Adipocyte (in vitro differentiated cells): ENCODE measurements around the gene FAM131A.

Experiments used
- DNase-seq: peaks from one replicate; pipeline ENCODE4 v3.0.0-alpha.2; 2015; ENCODE audit warnings: low read depth
- H3K27me3 ChIP-seq: replicated peaks from 2 replicates; pipeline ENCODE4 v1.7.0; 2013; ENCODE audit warnings: mild to moderate bottlenecking, low read length, moderate library complexity; ENCODE audit not compliant: control insufficient read depth, insufficient read depth
- H3K36me3 ChIP-seq: 2 replicates; pipeline ENCODE4 v1.7.0; 2013; ENCODE audit warnings: low read length, mild to moderate bottlenecking, moderate library complexity; ENCODE audit not compliant: control insufficient read depth, insufficient read depth, severe bottlenecking
- H3K4me1 ChIP-seq: 2 replicates; pipeline ENCODE4 v1.7.0; 2013; ENCODE audit warnings: mild to moderate bottlenecking, low read length, moderate library complexity; ENCODE audit not compliant: control insufficient read depth, insufficient read depth
- H3K4me3 ChIP-seq: 2 replicates; pipeline ENCODE4 v1.7.0; 2013; ENCODE audit warnings: mild to moderate bottlenecking, low read length, moderate library complexity
- H3K9ac ChIP-seq: 2 replicates; pipeline ENCODE4 v1.7.0; 2013; ENCODE audit warnings: mild to moderate bottlenecking, low read length, moderate library complexity
- H3K9me3 ChIP-seq: 2 replicates; pipeline ENCODE4 v1.7.0; 2013; ENCODE audit warnings: mild to moderate bottlenecking, low read length, moderate library complexity; ENCODE audit not compliant: control insufficient read depth

The FAM131A gene

DNA sequence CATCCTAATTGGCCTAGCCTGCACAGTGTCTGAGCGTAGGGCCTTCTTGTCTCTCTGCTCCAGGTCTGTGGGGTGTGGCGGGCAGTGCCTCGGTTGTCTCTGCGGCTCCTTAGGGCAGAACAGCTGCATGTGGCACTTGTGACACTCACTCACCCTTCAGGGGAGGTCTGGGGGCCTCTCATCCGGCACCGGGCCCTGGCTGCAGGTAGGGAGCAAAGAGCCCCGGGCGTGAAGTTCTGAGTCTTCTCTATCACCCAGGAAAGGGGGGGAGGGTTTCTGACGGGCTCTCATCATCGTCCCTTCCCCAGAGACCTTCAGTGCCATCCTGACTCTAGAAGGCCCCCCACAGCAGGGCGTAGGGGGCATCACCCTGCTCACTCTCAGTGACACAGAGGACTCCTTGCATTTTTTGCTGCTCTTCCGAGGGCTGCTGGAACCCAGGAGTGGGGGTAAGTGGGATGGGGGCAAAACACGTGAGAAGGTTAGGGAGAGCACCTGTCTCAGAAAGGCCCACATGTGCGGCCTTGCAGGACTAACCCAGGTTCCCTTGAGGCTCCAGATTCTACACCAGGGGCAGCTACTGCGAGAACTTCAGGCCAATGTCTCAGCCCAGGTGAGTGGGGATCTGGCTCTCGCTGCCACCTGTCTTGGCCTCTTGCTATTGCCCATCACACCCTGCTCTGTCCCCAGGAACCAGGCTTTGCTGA is 45.1 kb downstream of the FAM131A start:
- Histone ChIP-seq H3K9me3 (no peaks in the 10 kb centered on the region), H3K36me3 (no peaks in the 10 kb centered on the region), H3K4me3 (no peak overlapping the region), H3K9ac (no peak overlapping the region), H3K4me1 (peaks cover 7% of the 10 kb centered on the region), H3K27me3 (peaks cover 25% of the 10 kb centered on the region)
- no peak for DNase-seq

DNA sequence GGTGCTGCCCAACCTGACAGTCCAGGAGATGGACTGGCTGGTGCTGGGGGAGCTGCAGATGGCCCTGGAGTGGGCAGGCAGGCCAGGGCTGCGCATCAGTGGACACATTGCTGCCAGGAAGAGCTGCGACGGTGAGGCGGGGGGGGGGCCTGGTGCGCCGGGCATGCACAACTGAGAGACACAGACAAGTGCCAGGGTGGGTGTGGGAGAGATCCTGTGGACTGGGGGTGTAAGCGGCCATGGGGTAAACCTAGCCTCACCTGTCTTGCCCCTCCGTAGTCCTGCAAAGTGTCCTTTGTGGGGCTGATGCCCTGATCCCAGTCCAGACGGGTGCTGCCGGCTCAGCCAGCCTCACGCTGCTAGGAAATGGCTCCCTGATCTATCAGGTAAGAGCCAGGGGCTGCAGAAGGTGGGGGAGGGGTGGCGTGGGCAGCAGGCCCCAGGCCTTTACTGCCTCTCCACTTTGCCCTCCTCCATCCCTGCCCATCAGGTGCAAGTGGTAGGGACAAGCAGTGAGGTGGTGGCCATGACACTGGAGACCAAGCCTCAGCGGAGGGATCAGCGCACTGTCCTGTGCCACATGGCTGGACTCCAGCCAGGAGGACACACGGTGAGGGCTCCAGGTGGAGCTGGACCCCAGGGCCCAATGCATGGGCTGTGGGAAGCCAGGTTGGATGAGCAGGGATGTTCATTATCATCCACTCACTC is 45.8 kb downstream of the FAM131A start:
- H3K9ac ChIP-seq = no peak overlapping the region
- no peak overlapping the region for H3K4me3 ChIP-seq
- no peak for DNase-seq
- H3K27me3 ChIP-seq = peaks cover 20% of the 10 kb centered on the region
- H3K4me1 ChIP-seq = no peaks in the 10 kb centered on the region
- H3K36me3 ChIP-seq = no peaks in the 10 kb centered on the region
- H3K9me3 ChIP-seq = no peaks in the 10 kb centered on the region

DNA sequence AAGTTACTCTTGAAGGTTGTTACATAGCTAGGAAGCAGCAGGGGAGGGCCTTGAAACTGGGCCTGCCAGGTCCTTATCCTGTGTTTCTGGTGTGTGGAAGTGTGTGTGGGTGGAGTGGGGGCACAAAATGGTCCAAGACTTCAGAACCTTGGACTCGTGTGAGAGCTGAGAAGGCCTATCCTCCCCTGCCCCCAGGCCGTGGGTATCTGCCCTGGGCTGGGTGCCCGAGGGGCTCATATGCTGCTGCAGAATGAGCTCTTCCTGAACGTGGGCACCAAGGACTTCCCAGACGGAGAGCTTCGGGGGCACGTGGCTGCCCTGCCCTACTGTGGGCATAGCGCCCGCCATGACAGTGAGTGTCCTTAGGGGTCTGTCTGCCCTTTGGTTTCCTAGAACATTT is 46.9 kb downstream of the FAM131A start:
- H3K4me3 ChIP-seq = no peak overlapping the region
- H3K9ac ChIP-seq = no peak overlapping the region
- no peaks in the 10 kb centered on the region for H3K4me1 ChIP-seq
- no peak for DNase-seq
- no peaks in the 10 kb centered on the region for H3K36me3 ChIP-seq
- H3K27me3 ChIP-seq = peaks cover 16% of the 10 kb centered on the region
- no peaks in the 10 kb centered on the region for H3K9me3 ChIP-seq

DNA sequence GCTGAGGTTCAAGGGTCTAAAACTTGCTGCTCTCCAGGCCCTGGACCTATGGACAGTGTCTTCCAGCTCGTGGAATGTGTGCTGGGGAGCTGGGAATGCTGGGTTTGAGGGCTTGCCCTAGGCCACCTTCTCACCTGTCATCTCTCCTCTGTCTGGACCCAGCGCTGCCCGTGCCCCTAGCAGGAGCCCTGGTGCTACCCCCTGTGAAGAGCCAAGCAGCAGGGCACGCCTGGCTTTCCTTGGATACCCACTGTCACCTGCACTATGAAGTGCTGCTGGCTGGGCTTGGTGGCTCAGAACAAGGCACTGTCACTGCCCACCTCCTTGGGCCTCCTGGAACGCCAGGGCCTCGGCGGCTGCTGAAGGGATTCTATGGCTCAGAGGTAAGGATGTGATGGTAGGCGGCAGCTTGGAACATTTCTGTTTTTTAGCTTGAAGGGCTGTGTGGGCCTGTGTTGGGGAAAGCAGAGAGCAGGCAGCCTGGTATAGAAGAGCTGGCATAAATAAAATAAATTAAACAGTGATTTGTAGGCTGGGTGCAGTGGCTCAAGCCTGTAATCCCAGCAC is 47.5 kb downstream of the FAM131A start:
- Histone ChIP-seq H3K27me3 (peaks cover 16% of the 10 kb centered on the region), H3K9ac (no peak overlapping the region), H3K9me3 (no peaks in the 10 kb centered on the region), H3K4me1 (no peaks in the 10 kb centered on the region), H3K36me3 (no peaks in the 10 kb centered on the region), H3K4me3 (no peak overlapping the region)
- no peak for DNase-seq

DNA sequence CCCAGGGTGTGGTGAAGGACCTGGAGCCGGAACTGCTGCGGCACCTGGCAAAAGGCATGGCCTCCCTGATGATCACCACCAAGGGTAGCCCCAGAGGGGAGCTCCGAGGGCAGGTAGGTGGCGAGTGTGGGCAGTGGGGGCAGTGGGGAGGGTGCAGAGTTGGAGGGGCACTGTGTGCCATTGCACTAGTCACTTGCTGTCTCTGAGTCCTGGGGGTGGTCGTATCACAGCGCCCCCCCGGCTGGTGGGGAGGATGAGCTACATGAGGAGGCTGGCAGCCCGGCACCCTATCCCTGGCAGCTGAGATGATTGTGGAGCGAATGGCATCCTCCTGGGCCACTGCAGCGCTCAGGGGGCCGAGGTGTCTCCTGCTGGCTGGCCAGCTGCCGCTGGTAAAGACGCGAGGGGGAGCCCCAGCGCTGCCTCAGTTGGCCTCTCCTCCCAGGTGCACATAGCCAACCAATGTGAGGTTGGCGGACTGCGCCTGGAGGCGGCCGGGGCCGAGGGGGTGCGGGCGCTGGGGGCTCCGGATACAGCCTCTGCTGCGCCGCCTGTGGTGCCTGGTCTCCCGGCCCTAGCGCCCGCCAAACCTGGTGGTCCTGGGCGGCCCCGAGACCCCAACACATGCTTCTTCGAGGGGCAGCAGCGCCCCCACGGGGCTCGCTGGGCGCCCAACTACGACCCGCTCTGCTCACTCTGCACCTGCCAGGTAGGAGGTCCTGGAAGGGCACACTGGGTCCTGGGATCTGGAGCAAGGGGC is 48.8 kb downstream of the FAM131A start:
- peaks cover 9% of the 10 kb centered on the region for H3K27me3 ChIP-seq

DNA sequence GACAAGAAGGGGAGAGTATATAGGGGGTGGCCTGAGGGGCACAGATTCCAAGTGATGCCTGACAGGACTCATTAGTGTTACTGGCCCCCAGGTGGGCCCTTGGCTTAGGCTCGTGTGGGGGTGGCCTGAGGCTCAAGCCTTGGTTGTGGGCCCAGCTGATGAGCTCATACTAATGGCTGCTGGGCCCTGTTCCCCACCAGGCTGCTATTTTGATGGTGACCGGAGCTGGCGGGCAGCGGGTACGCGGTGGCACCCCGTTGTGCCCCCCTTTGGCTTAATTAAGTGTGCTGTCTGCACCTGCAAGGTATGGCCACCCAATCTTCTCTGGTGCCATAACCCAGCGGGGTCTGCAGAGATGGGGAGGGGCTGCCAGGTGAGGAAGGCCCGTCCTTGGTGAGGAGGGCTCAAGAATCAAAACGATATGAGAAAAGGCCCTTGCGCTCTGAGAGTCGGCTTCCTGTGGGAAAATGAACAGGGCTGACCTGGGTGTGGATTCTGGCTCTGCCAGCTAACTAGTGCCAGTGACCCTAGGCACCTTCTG is 49.8 kb downstream of the FAM131A start:
- Histone ChIP-seq H3K4me1 (no peaks in the 10 kb centered on the region), H3K9ac (no peak overlapping the region)
- DNase-seq = no peak

More for the DNA sequence above, 48.8 kb downstream of the FAM131A start:
- Histone ChIP-seq H3K4me1 (no peaks in the 10 kb centered on the region), H3K4me3 (no peak overlapping the region), H3K9ac (no peak overlapping the region), H3K9me3 (no peaks in the 10 kb centered on the region), H3K36me3 (no peaks in the 10 kb centered on the region)
- DNase-seq = no peak

DNA sequence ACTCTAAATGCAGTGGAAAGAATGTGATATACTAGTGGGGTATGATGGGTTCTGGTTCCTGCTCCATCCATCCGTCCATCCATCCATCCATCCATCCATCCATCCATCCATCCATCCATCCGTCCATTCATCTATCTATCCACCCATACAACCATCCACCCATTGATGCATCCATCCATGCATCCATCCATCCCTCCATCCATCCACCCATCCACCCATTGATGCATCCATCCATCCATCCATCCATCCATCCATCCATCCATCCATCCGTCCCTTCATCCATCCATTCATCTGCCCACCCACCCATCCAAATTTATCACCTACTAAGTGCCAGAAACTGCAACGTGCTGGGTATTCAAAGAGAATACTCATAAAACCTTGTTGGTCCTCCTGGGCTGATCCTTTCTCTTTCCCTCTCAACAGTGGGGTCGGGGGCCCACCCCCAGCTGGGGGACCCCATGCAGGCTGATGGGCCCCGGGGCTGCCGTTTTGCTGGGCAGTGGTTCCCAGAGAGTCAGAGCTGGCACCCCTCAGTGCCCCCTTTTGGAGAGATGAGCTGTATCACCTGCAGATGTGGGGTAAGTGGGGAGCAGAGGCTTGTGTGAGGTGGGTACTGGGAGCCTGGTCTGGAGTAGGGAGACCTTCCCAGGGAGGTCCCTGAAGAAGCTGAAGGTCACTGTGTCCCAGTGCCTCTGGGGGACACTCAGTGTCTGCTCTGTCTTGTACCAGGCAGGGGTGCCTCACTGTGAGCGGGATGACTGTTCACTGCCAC is 51.0 kb downstream of the FAM131A start:
- H3K27me3 ChIP-seq = no peaks in the 10 kb centered on the region
- H3K9me3 ChIP-seq = no peaks in the 10 kb centered on the region

More for the DNA sequence above, 49.8 kb downstream of the FAM131A start:
- Histone ChIP-seq H3K4me3 (no peak overlapping the region), H3K9me3 (no peaks in the 10 kb centered on the region), H3K27me3 (no peaks in the 10 kb centered on the region), H3K36me3 (no peaks in the 10 kb centered on the region)

DNA sequence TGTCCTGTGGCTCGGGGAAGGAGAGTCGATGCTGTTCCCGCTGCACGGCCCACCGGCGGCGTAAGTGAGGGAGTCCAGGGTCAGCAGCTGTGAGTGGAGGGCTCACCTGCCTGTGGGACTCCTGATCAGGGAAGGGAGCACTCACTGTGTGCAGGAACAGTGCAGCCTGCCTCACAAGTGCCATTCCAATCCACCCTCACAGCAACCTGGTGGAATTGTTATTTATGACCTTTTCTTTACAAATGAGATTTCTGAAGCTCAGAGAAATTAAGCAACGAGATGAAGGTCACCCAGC is 51.5 kb downstream of the FAM131A start:
- Histone ChIP-seq H3K4me3 (no peak overlapping the region), H3K27me3 (no peaks in the 10 kb centered on the region), H3K4me1 (no peaks in the 10 kb centered on the region), H3K36me3 (no peaks in the 10 kb centered on the region), H3K9me3 (no peaks in the 10 kb centered on the region), H3K9ac (no peak overlapping the region)
- no peak for DNase-seq

More for the DNA sequence above, 51.0 kb downstream of the FAM131A start:
- no peaks in the 10 kb centered on the region for H3K4me1 ChIP-seq
- no peak overlapping the region for H3K9ac ChIP-seq
- DNase-seq = no peak
- H3K36me3 ChIP-seq = no peaks in the 10 kb centered on the region
- no peak overlapping the region for H3K4me3 ChIP-seq

DNA sequence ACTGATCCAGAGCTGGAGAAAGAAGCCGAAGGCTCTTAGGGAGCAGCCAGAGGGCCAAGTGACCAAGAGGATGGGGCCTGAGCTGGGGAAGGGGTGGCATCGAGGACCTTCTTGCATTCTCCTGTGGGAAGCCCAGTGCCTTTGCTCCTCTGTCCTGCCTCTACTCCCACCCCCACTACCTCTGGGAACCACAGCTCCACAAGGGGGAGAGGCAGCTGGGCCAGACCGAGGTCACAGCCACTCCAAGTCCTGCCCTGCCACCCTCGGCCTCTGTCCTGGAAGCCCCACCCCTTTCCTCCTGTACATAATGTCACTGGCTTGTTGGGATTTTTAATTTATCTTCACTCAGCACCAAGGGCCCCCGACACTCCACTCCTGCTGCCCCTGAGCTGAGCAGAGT is 52.0 kb downstream of the FAM131A start:
- H3K27me3 ChIP-seq = no peaks in the 10 kb centered on the region
- H3K9me3 ChIP-seq = no peaks in the 10 kb centered on the region
- no peak overlapping the region for H3K9ac ChIP-seq
- no peaks in the 10 kb centered on the region for H3K4me1 ChIP-seq
- DNase-seq = no peak
- no peak overlapping the region for H3K4me3 ChIP-seq
- H3K36me3 ChIP-seq = no peaks in the 10 kb centered on the region

DNA sequence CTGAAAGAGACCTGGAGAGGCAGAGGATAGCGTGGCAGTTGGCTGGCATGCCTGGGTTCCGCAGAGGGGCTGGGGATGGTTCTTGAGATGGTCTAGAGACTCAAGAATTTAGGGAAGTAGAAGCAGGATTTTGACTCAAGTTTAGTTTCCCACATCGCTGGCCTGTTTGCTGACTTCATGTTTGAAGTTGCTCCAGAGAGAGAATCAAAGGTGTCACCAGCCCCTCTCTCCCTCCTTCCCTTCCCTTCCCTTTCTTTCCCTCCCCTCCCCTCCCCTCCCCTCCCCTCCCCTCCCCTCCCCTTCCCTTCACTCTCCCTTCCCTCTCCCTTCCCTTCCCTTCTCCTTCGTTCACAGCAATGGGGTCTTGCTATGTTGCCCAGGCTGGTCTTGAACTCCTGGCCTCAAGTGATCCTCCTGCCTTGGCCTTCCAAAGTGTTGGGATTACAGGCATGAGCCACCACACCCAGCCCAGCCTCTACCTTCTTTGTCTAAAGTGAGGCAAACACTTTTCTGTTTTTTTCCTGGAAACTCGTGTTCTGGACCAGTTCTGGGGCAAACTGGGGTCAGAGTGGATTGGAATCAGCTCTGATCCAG is 52.6 kb downstream of the FAM131A start:
- DNase-seq = no peak
- Histone ChIP-seq H3K4me1 (no peaks in the 10 kb centered on the region), H3K27me3 (no peaks in the 10 kb centered on the region), H3K9ac (no peak overlapping the region), H3K36me3 (no peaks in the 10 kb centered on the region), H3K4me3 (no peak overlapping the region), H3K9me3 (no peaks in the 10 kb centered on the region)
